NOMO-1 treated with DMSO at 0.1 percent for 48 hours (cell line): ENCODE results near the gene FARS2.

Experiments
- DNase-seq: peaks from one replicate; lab custom pipeline; 2025; ENCODE audit not compliant: unreplicated experiment; lab: John Stamatoyannopoulos, UW

FARS2 gene

GRCh38 chr6:5365436-5366195 is 104.3 kb downstream of the FARS2 start:
- no peak for DNase-seq

GRCh38 chr6:5366941-5367340 is 105.6 kb downstream of the FARS2 start:
- no peak for DNase-seq

DNA sequence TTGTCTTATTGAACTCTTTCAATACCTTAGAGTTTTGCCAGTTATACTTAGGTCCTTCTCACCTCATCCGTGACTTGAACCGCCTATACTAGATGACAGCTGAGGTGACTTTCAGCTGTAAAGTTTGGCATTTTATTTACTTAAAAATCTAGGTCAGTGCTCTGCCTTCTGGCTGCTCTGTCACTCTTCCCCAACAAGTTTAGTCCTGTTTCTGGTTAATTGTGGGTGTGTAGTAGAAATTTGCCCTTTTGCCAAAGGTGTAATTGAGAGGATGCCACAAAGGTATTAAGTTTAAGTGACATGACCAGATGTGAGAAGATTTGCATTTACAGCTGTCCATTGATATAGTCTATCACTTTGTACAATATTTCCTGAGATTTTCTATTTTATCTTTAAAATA is 106.2 kb downstream of the FARS2 start:
- no peak for DNase-seq

- DNase-seq, result no peak
Measured at GRCh38 chr6:5373430-5373829, 112.1 kb downstream of the FARS2 start.

- DNase-seq, result no peak
Measured at GRCh38 chr6:5378331-5378730, 117.0 kb downstream of the FARS2 start.

GRCh38 chr6:5379647-5380242 is 118.4 kb downstream of the FARS2 start:
- DNase-seq, result peak; percentile 59

- DNase-seq, result no peak
Measured at GRCh38 chr6:5383856-5384255, 122.5 kb downstream of the FARS2 start.

GRCh38 chr6:5384276-5384675 is 123.0 kb downstream of the FARS2 start:
- no peak for DNase-seq

DNA sequence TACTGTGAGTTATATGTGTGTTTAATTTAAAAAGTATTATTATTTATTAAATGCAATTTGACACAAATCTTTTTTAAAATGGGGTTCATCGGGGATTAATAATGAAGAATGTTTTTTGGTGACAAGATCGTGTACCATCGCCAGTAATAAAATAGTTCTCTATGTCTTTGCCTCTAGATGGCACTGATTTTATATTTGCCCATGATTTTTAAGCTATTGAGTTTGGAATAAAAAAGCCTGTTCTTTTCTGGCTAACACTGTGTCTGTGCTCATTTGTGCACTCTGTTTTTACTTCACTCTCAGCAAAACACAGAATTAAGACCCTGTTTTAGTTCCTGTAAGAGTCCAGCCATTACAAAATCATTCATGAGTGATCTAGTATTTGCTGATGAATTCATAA is 127.0 kb downstream of the FARS2 start:
- no peak for DNase-seq

DNA sequence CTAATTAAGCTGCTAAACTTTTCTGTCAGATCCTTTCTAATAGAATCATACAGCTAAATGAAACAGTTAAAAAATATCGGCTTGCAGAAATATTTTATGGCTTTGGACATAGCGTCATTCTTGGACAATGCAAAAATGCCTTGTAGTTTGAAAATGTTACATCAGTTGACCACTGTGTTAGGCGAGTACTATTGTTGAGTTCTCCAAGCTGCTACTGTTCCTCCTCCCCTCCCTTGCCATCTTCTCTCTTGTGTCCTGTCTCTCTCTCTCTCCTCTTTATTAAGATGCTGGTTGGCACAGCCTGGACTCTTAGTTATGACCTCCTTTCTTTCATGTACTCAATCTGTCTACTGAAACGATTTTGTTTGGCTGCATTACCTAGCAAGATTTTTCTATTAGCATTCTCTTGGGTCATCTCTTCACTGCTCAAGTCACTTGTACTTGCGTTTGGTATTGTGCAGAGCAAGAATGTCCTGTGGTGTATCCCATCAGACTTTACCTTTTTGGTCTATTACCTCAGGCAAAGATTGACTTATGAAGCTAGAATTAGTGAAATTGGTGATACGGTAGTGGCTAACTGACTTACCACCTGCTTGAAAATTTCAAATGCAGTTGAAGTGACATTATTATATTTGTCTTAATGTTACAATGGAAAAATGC is 127.9 kb downstream of the FARS2 start:
- no peak for DNase-seq

- DNase-seq, result no peak
Measured at GRCh38 chr6:5390177-5390576, 128.9 kb downstream of the FARS2 start.

DNA sequence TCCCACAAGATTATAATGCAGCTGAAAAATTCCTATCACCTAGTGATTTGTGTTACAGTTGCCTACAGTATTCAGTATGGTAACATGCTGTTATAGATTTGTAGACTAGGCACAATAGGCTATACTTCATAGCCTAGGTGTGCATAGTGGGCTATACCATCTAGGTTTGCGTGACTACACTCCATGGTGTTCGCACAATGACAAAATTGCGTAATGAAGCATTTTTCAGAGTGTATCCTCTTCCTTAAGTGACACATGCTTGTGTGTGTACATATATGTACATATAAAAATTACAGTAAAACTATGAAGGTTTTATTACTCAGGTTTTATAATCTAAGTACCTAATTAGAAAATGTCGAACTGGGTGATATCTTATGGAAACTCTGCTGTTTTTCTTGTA is 133.0 kb downstream of the FARS2 start:
- no peak for DNase-seq

GRCh38 chr6:5395719-5396118 is 134.4 kb downstream of the FARS2 start:
- no peak for DNase-seq

DNA sequence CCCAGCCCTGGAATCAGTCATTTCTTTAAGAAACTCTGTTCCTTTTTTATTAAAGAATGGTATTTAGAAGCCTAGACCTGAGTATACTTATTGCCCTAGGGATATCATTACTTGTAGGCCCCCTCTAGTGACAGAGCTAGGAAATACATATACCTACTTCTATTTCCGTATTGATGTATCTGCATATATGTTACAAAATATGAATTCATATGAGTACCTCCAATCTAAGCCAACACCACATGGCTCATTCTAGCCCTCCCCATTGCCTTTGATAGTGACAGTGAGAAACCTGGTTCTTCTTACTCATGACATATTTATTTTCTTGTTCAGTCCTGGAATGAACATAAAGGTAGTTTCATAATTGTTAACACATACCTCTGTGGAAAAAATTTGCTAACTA is 137.2 kb downstream of the FARS2 start:
- peak; percentile 80 for DNase-seq

GRCh38 chr6:5399391-5399790 is 138.1 kb downstream of the FARS2 start:
- no peak for DNase-seq

GRCh38 chr6:5401845-5402738 is 140.8 kb downstream of the FARS2 start:
- DNase-seq, result peak; percentile 23

- no peak for DNase-seq
Measured at GRCh38 chr6:5403076-5403475, 141.8 kb downstream of the FARS2 start.

- no peak for DNase-seq
Measured at GRCh38 chr6:5403609-5404008, 142.3 kb downstream of the FARS2 start.

- DNase-seq, result no peak
Measured at GRCh38 chr6:5405976-5406375, 144.7 kb downstream of the FARS2 start.

- no peak for DNase-seq
Measured at GRCh38 chr6:5411414-5411813, 150.1 kb downstream of the FARS2 start.

DNA sequence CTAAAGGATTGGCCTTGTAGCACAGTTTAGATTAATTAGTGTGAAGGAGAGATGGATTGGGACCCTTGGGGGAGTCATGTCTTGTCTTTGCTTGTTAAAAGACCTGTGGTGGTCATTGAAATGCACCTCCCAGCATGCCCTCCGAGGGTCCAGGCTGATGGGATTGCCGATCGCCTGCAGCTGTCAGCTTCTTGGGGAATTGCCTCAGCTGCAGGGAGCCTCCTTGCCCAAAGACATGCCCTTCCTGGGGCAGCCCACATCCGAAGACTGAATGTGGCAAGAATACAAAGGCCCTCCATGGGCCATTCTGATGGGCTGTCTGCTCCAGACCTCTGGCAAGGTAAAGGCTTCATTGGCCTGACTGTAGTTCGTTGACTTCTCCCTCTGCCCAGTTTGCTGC is 150.7 kb downstream of the FARS2 start:
- DNase-seq, result no peak
